Transverse colon (tissue), 3 donors: ENCODE measurements around the gene RPL23.

Experiments used
- CTCF ChIP-seq, 5 experiments: fragments of 200-600 bp in 3 of 5; fragments of 450-650 bp in 2 of 5; sonication (generic) in 3 of 5; IDR thresholded peaks; 1 replicate in 2 of 5; 2 replicates in 3 of 5; pipeline ENCODE4 v1.5.1; 2016 to 2017; ENCODE audit warnings: antibody characterized with exemption in 5 of 5, inconsistent platforms in 3 of 5, mild to moderate bottlenecking in 2 of 5, moderate library complexity in 1 of 5
- EP300 ChIP-seq: sonication (generic); formaldehyde crosslinking; IDR thresholded peaks from one replicate; pipeline ENCODE4 v1.6.1; 2017; ENCODE audit warnings: antibody characterized with exemption, low read depth

DNA sequence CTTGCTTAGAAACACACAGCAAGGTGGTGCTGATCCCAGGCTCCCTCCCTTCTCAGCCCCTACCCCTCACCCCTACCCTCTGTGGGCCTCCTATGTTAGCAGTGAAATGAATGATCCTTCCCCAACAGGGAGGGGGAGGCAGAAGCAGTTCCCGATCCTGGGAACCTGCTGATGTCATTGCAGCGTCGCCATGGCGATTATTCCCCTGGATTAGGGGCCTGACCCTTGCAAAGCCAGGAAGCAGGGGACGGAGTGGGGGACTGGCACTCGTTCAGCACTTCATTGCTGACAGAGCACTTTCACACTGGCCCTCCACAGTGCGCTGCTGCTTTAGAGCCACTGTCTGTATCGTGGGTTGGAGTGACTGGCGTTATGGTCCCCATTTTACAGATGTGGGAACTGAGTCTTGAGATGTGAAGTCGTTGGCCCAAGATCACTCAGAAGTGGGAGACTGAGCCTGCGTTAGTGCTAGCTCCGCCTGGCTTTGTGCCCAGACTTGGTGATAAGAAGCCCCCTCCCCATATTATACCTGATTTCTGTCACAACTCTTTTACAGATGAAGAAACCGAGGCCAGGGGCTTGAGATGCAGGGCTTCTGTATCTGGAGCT, 42.9 kb upstream of the RPL23 start:
- TF ChIP-seq CTCF (IDR thresholded peaks at IDR 0.05) (no peak), EP300 (no peak)
